ENCODE measurements around the gene FAM107B. TPM values are rescaled to one million over a fixed set of nuclear protein-coding genes. Genes with fewer than 3 reads are reported as not detected.

The FAM107B gene
- total RNA-seq, 1 experiment from 2014 or later, result 158 TPM

GRCh38 chr10:14548970-14549369 lies 225.7 kb downstream of the FAM107B start:
- no peak for DNase-seq
- Histone ChIP-seq H3K9me3 (ENCODE audit: low read length) (no peaks in the 10 kb centered on the region), H3K9me2 (replicated peaks; ENCODE audit: insufficient read depth, low read length) (no peaks in the 10 kb centered on the region), H3K4me1 (ENCODE audit: low read length) (peaks cover 36% of the 10 kb centered on the region), H4K20me1 (ENCODE audit: insufficient read depth, low read depth, low read length) (no peaks in the 10 kb centered on the region), H3K79me2 (ENCODE audit: low read length) (peaks cover 97% of the 10 kb centered on the region), H2AFZ (ENCODE audit: low read length) (no peak overlapping the region), H3K27me3 (ENCODE audit: low read length) (no peaks in the 10 kb centered on the region), H3K27ac (ENCODE audit: low read length) (no peak overlapping the region), H3K36me3 (ENCODE audit: insufficient read depth, low read length) (peaks cover 14% of the 10 kb centered on the region; the same call in 1 of the 2 replicates), H3K4me3 (ENCODE audit: low read length) (no peak overlapping the region), H3K9ac (ENCODE audit: low read length) (no peak overlapping the region), H3K4me2 (ENCODE audit: low read depth, low read length, poor library complexity, severe bottlenecking) (no peak overlapping the region)

DNA sequence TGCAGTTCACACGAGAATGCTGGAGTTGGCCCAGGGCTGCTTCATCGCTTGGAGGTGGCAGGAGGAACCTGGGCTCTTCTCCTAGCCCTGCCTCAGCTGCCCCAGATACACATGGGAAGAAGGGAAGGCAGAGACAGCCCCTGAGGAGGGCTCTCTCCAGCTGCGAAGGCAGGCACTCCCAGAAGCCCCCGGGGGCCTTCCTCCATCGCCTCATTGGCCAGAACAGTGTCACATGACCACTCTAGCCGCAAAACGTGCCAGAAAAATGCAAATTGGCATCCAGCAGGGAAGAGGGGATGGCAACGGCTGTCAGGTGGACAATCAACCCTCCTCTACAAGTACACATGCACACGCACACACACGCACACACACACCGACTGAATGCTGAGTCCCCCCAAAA lies 226.2 kb downstream of the FAM107B start:
- H3K4me1 ChIP-seq (ENCODE audit: low read length), result peaks cover 41% of the 10 kb centered on the region
- H3K4me2 ChIP-seq (ENCODE audit: low read depth, low read length, poor library complexity, severe bottlenecking), result no peak overlapping the region
- H3K79me2 ChIP-seq (ENCODE audit: low read length), result peaks cover 95% of the 10 kb centered on the region
- no peaks in the 10 kb centered on the region for H3K27me3 ChIP-seq (ENCODE audit: low read length)
- no peaks in the 10 kb centered on the region for H3K9me2 ChIP-seq (replicated peaks; ENCODE audit: insufficient read depth, low read length)
- H3K9me3 ChIP-seq (ENCODE audit: low read length), result no peaks in the 10 kb centered on the region
- no peak for DNase-seq
- H3K27ac ChIP-seq (ENCODE audit: low read length), result no peak overlapping the region
- H3K36me3 ChIP-seq (ENCODE audit: insufficient read depth, low read length), result peaks cover 14% of the 10 kb centered on the region; the same call in 1 of the 2 replicates
- no peak overlapping the region for H3K9ac ChIP-seq (ENCODE audit: low read length)
- no peak overlapping the region for H2AFZ ChIP-seq (ENCODE audit: low read length)
- H4K20me1 ChIP-seq (ENCODE audit: insufficient read depth, low read depth, low read length), result no peaks in the 10 kb centered on the region
- H3K4me3 ChIP-seq (ENCODE audit: low read length), result no peak overlapping the region

DNA sequence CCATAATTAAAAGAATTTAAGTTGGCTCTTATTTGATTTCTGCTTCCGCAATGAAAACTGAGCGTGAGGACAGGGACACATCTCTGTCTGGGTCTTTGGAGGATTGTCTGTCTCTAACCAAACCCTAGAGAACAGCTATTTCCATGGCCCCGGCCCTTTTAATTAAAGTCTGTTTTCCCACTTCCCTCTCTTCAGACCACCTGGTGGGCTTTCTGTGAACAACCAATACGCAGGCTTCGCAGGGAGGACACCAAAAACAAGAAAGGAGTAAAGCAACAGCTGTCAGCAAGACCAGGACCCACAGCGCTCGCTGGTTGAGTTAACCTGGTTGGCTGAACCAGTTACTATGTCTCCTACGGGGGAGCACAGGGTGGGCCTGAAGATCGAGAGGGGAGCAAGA lies 226.9 kb downstream of the FAM107B start:
- H3K27me3 ChIP-seq (ENCODE audit: low read length), result no peaks in the 10 kb centered on the region
- no peak overlapping the region for H3K27ac ChIP-seq (ENCODE audit: low read length)
- no peak for DNase-seq
- H3K4me3 ChIP-seq (ENCODE audit: low read length), result no peak overlapping the region
- peaks cover 95% of the 10 kb centered on the region for H3K79me2 ChIP-seq (ENCODE audit: low read length)
- H3K4me2 ChIP-seq (ENCODE audit: low read depth, low read length, poor library complexity, severe bottlenecking), result no peak overlapping the region
- no peaks in the 10 kb centered on the region for H4K20me1 ChIP-seq (ENCODE audit: insufficient read depth, low read depth, low read length)
- no peak overlapping the region for H2AFZ ChIP-seq (ENCODE audit: low read length)
- H3K9me2 ChIP-seq (replicated peaks; ENCODE audit: insufficient read depth, low read length), result no peaks in the 10 kb centered on the region
- H3K4me1 ChIP-seq (ENCODE audit: low read length), result peaks cover 46% of the 10 kb centered on the region
- H3K9me3 ChIP-seq (ENCODE audit: low read length), result no peaks in the 10 kb centered on the region
- H3K36me3 ChIP-seq (ENCODE audit: insufficient read depth, low read length), result peaks cover 14% of the 10 kb centered on the region; the same call in 1 of the 2 replicates
- no peak overlapping the region for H3K9ac ChIP-seq (ENCODE audit: low read length)

DNA sequence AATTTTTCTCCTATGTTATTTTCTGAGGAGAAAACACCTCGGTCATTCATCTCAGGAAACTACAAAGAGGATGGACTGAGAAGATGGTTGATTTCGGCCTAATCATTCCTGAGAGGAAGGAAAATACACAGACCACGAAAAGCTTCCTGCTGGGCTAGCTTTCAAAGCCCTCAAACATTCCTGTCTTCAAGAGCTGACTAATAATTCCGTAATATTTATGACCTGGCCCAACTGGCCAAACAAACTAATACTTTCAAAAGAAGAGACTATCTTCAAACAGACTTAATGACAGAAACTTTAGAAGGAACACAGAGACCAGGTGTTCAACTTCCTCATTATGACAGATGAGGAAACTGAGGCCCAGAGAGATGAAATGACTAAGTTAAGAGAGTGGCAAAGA lies 228.9 kb downstream of the FAM107B start:
- no peak overlapping the region for H3K4me3 ChIP-seq (ENCODE audit: low read length)
- H3K9ac ChIP-seq (ENCODE audit: low read length), result no peak overlapping the region
- H3K36me3 ChIP-seq (ENCODE audit: insufficient read depth, low read length), result peaks cover 5% of the 10 kb centered on the region; the same call in 1 of the 2 replicates
- peaks cover 93% of the 10 kb centered on the region for H3K79me2 ChIP-seq (ENCODE audit: low read length)
- no peak overlapping the region for H3K27ac ChIP-seq (ENCODE audit: low read length)
- no peaks in the 10 kb centered on the region for H3K27me3 ChIP-seq (ENCODE audit: low read length)
- H3K9me2 ChIP-seq (replicated peaks; ENCODE audit: insufficient read depth, low read length), result no peaks in the 10 kb centered on the region
- DNase-seq, result no peak
- H3K4me2 ChIP-seq (ENCODE audit: low read depth, low read length, poor library complexity, severe bottlenecking), result no peak overlapping the region
- no peak overlapping the region for H2AFZ ChIP-seq (ENCODE audit: low read length)
- H3K4me1 ChIP-seq (ENCODE audit: low read length), result peaks cover 46% of the 10 kb centered on the region
- H4K20me1 ChIP-seq (ENCODE audit: insufficient read depth, low read depth, low read length), result no peaks in the 10 kb centered on the region
- no peaks in the 10 kb centered on the region for H3K9me3 ChIP-seq (ENCODE audit: low read length)

- H3K36me3 ChIP-seq (ENCODE audit: insufficient read depth, low read length), result peaks cover 5% of the 10 kb centered on the region; the same call in 1 of the 2 replicates
- peak overlapping the region; percentile 13 for H3K4me2 ChIP-seq (ENCODE audit: low read depth, low read length, poor library complexity, severe bottlenecking)
Measured at GRCh38 chr10:14543904-14544210, 230.8 kb downstream of the FAM107B start.

GRCh38 chr10:14543046-14543903 lies 231.4 kb downstream of the FAM107B start:
- Histone ChIP-seq H3K9me2 (replicated peaks; ENCODE audit: insufficient read depth, low read length) (no peaks in the 10 kb centered on the region), H3K9ac (ENCODE audit: low read length) (peak overlapping the region; percentile 21; the same call in 1 of the 2 replicates), H3K4me2 (ENCODE audit: low read depth, low read length, poor library complexity, severe bottlenecking) (peak overlapping the region; percentile 13), H3K4me3 (ENCODE audit: low read length) (no peak overlapping the region), H3K9me3 (ENCODE audit: low read length) (no peaks in the 10 kb centered on the region), H3K79me2 (ENCODE audit: low read length) (peaks cover 83% of the 10 kb centered on the region), H4K20me1 (ENCODE audit: insufficient read depth, low read depth, low read length) (no peaks in the 10 kb centered on the region), H3K4me1 (ENCODE audit: low read length) (peaks cover 46% of the 10 kb centered on the region), H3K36me3 (ENCODE audit: insufficient read depth, low read length) (peaks cover 5% of the 10 kb centered on the region; the same call in 1 of the 2 replicates), H2AFZ (ENCODE audit: low read length) (no peak overlapping the region), H3K27ac (ENCODE audit: low read length) (peak overlapping the region; percentile 51), H3K27me3 (ENCODE audit: low read length) (no peaks in the 10 kb centered on the region)
- DNase-seq, result no peak

More at GRCh38 chr10:14543904-14544210, 230.8 kb downstream of the FAM107B start:
- Histone ChIP-seq H2AFZ (ENCODE audit: low read length) (no peak overlapping the region), H4K20me1 (ENCODE audit: insufficient read depth, low read depth, low read length) (no peaks in the 10 kb centered on the region), H3K4me1 (ENCODE audit: low read length) (peaks cover 46% of the 10 kb centered on the region), H3K27me3 (ENCODE audit: low read length) (no peaks in the 10 kb centered on the region), H3K79me2 (ENCODE audit: low read length) (peaks cover 86% of the 10 kb centered on the region), H3K27ac (ENCODE audit: low read length) (peak overlapping the region; percentile 51; the same call in 1 of the 2 replicates), H3K9me3 (ENCODE audit: low read length) (no peaks in the 10 kb centered on the region), H3K9me2 (replicated peaks; ENCODE audit: insufficient read depth, low read length) (no peaks in the 10 kb centered on the region), H3K4me3 (ENCODE audit: low read length) (no peak overlapping the region), H3K9ac (ENCODE audit: low read length) (no peak overlapping the region)
- no peak for DNase-seq

- H3K4me3 ChIP-seq (ENCODE audit: low read length), result no peak overlapping the region
- peaks cover 5% of the 10 kb centered on the region; the same call in 1 of the 2 replicates for H3K36me3 ChIP-seq (ENCODE audit: insufficient read depth, low read length)
- no peaks in the 10 kb centered on the region for H4K20me1 ChIP-seq (ENCODE audit: insufficient read depth, low read depth, low read length)
- no peak overlapping the region for H3K4me2 ChIP-seq (ENCODE audit: low read depth, low read length, poor library complexity, severe bottlenecking)
- H2AFZ ChIP-seq (ENCODE audit: low read length), result no peak overlapping the region
- no peaks in the 10 kb centered on the region for H3K27me3 ChIP-seq (ENCODE audit: low read length)
- H3K27ac ChIP-seq (ENCODE audit: low read length), result no peak overlapping the region
- H3K9me3 ChIP-seq (ENCODE audit: low read length), result no peaks in the 10 kb centered on the region
- no peak for DNase-seq
- H3K4me1 ChIP-seq (ENCODE audit: low read length), result peaks cover 34% of the 10 kb centered on the region
- H3K79me2 ChIP-seq (ENCODE audit: low read length), result peaks cover 81% of the 10 kb centered on the region
- H3K9ac ChIP-seq (ENCODE audit: low read length), result no peak overlapping the region
- no peaks in the 10 kb centered on the region for H3K9me2 ChIP-seq (replicated peaks; ENCODE audit: insufficient read depth, low read length)
Measured at GRCh38 chr10:14541379-14541778, 233.3 kb downstream of the FAM107B start.

GRCh38 chr10:14540611-14541010 lies 234.1 kb downstream of the FAM107B start:
- H3K79me2 ChIP-seq (ENCODE audit: low read length), result peaks cover 81% of the 10 kb centered on the region
- peaks cover 5% of the 10 kb centered on the region; the same call in 1 of the 2 replicates for H3K36me3 ChIP-seq (ENCODE audit: insufficient read depth, low read length)
- H3K27ac ChIP-seq (ENCODE audit: low read length), result no peak overlapping the region

More at GRCh38 chr10:14540611-14541010, 234.1 kb downstream of the FAM107B start:
- Histone ChIP-seq H3K4me1 (ENCODE audit: low read length) (peaks cover 26% of the 10 kb centered on the region), H3K4me3 (ENCODE audit: low read length) (no peak overlapping the region), H3K9ac (ENCODE audit: low read length) (no peak overlapping the region), H3K4me2 (ENCODE audit: low read depth, low read length, poor library complexity, severe bottlenecking) (no peak overlapping the region), H4K20me1 (ENCODE audit: insufficient read depth, low read depth, low read length) (no peaks in the 10 kb centered on the region), H2AFZ (ENCODE audit: low read length) (no peak overlapping the region), H3K27me3 (ENCODE audit: low read length) (no peaks in the 10 kb centered on the region), H3K9me3 (ENCODE audit: low read length) (no peaks in the 10 kb centered on the region), H3K9me2 (replicated peaks; ENCODE audit: insufficient read depth, low read length) (no peaks in the 10 kb centered on the region)
- DNase-seq, result no peak

Measured in Karpas-422 (cell line).